H1 (cell line): ENCODE data around the gene HPN. TPM values are rescaled to one million over a fixed set of nuclear protein-coding genes. Genes with fewer than 3 reads are reported as not detected.

ENCODE experiments used
- EGR1 ChIP-seq: IDR thresholded peaks from 2 replicates; pipeline ENCODE4 v1.6.1; 2011; ENCODE audit warnings: low read depth, low read length, borderline replicate concordance
- SUZ12 ChIP-seq: fragments of 200-600 bp; sonication (generic); IDR thresholded peaks from 2 replicates; pipeline ENCODE4 v1.6.1; 2012; ENCODE audit warnings: mild to moderate bottlenecking, inconsistent platforms, low read length, moderate library complexity, mixed read lengths
- ZNF274 ChIP-seq: IDR thresholded peaks from 2 replicates; pipeline ENCODE4 v1.7.0; 2012; ENCODE audit warnings: low read length, borderline replicate concordance; ENCODE audit errors: extremely low read depth
- polyA plus RNA-seq, 7 experiments: library from polyadenylated mRNA; depleted of rRNA in 3 of 7; stranded (reverse) in 5 of 7; unstranded in 2 of 7; fragments of >200 nt in 5 of 7; fragments of 200-250 nt in 2 of 7; gene quantifications; 1 replicate in 5 of 7; 2 replicates in 1 of 7; 4 replicates in 1 of 7; pipeline versions ENCODE4 v1.2.1 to v1.2.3, GENCODE V29; 2011 to 2013; ENCODE audit warnings: missing spikeins in 2 of 7, mixed read lengths in 2 of 7
- total RNA-seq: library from RNA; stranded (reverse); fragmentation: NEBNext Ultra II Directional; extraction: Animal tissue kit (Norgen Biotek cat#: 25700); gene quantifications from 2 replicates; pipeline ENCODE4 v1.2.1, GENCODE V29; 2021
- TF ChIP-seq, protein P1 (sequence below): IDR thresholded peaks from 2 replicates; pipeline ENCODE4 v1.6.1; 2011; ENCODE audit warnings: low read length, improper control_type of control experiment

Gene HPN
- total and polyA plus RNA-seq, 2 of the 8 experiments (the other 6 are each of a cell fraction or from before 2014, with no cell fraction given), result 14.7 to 33.7 TPM

DNA sequence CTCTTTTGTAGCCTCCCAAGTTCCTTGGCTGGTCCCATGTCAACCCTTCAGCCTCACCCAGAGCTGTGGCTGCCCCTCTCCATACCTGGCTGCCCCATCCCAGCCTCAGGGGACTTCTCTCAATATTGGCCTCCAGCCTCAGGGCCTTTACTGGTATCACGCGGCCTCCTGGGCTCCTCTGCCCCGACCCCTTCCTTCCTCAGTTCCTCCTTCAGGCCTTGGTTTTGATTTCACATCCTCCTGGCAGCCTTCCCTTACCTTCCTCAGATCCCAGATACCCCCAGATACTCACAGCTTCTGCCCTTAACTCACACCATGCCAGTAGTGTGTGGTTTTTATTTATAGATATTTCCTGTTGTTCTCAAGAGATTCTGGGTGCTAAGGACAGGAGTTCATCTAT lies 24.0 kb upstream of the HPN start (continued):
- TF ChIP-seq, protein P1, sequence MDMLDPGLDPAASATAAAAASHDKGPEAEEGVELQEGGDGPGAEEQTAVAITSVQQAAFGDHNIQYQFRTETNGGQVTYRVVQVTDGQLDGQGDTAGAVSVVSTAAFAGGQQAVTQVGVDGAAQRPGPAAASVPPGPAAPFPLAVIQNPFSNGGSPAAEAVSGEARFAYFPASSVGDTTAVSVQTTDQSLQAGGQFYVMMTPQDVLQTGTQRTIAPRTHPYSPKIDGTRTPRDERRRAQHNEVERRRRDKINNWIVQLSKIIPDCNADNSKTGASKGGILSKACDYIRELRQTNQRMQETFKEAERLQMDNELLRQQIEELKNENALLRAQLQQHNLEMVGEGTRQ, result no peak
- TF ChIP-seq EGR1 (no peak), SUZ12 (no peak), ZNF274 (no peak)
- TF ChIP-seq, all 59 proteins: peak for 0
